Left forelimb (tissue), 1 donor: ENCODE results near the gene ISM1.

Experiments
- DNase-seq: peaks from one replicate; pipeline ENCODE4 v3.0.0-alpha.2; 2018; ENCODE audit warnings: low spot score

Gene ISM1

DNA sequence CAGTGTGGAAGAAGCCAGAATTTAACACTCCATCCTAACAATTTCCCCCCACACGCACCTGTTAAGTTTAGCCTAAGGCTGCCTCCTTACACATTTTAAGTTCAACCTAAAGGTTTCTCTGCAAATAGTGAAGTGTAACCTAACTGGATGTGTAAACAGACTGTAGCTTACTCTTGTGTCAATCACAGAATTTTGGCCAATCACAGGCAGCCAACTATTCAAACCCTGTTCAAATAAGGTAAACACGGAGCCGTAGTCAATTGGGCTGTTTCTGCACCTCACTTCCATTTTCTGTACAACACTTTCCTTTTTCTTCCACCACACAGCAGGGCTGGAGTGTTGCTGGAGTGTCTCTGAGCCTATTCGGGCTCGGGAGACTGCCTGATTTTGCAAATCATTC, 92.1 kb downstream of the ISM1 start:
- no peak for DNase-seq

DNA sequence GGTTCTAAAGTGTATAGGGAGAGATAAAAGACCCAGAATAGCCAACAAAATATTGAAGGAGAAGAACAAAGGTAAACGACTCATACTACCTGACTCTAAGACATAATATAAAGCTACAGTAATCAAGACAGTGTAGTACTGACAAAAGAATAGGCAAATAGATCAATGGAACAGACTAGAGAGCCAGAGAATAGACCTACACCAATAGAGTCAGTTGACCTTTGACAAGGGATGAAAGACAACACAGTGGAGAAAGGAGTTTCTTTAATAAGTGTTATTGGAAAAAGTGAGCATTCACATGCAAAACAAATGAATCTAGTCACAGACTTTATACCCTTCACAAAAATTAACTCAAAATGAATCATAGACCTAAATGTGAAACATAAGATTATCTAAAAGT, 96.4 kb downstream of the ISM1 start:
- DNase-seq = no peak

DNA sequence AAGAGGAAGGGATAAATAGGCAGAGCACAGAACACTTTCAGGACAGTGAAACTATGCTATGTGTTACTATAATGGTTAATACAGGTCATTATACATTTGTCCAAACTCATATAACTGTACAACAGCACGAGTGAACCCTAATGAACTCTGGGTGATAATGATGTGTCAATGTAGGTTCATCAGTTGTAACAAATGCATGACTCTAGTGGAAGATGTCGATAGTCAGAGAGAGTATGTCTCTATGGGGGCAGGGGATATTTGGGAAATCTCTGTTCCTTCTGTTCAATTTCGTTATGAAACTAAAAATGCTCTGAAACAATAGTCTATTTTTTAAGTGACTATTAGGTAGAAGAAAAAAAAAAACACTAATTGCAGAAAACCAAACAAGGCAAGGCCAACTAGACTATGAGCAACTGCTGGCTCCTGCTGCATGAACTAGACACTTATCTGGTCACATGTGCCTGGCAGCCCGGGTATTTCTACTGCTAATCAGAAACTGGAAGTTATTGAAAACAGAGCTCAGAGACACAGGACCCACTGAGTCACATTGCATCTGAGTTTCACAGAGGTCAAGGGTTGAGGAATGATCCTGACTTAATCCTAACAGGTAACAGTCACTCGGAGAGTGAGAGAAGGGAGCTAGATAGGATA, 97.9 kb downstream of the ISM1 start:
- no peak for DNase-seq

DNA sequence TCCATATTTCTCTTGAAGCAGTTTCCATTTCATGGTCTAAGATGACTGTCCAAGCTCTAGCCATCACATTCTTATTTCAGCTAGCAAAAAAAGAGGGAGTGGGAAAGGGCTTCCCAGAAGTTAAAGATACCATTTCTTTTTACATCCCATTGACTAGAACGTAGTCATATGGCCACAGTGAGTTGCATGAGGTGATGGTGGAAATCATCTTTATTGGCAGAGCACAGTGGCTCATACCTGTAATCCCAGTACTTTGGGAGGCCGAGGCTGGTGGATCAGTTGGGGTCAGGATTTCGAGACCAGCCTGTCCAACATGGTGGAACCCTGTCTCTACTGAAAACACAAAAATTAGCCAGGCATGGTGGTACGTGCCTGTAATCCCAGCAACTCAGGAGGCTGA, 99.6 kb downstream of the ISM1 start:
- no peak for DNase-seq

GRCh38 chr20:13321416-13321815, 100.3 kb downstream of the ISM1 start:
- DNase-seq = no peak

- DNase-seq = no peak
These were observed 101.1 kb downstream of the ISM1 start for GRCh38 chr20:13322198-13322597.

GRCh38 chr20:13322621-13323020, 101.5 kb downstream of the ISM1 start:
- no peak for DNase-seq

DNA sequence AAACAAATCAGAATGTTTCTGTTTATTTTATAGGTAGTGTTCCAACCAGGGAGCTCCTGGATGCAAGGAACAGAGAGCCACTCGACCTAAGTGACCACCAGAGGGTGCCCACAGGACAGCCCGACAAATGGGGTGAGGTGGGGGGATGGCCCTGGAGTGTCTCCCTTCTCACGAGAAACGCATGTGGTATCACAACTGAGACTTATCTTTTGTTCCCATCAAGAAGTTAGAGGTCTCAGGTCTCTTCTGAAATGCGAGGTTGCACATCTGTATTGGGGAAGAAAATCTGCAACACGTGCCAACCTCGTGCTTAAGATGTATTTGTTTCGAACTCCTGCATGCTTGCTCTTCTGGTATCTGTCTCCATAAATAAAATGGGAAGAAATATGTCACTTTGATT, 104.0 kb downstream of the ISM1 start:
- no peak for DNase-seq

GRCh38 chr20:13325796-13326340, 104.8 kb downstream of the ISM1 start:
- DNase-seq = no peak

DNA sequence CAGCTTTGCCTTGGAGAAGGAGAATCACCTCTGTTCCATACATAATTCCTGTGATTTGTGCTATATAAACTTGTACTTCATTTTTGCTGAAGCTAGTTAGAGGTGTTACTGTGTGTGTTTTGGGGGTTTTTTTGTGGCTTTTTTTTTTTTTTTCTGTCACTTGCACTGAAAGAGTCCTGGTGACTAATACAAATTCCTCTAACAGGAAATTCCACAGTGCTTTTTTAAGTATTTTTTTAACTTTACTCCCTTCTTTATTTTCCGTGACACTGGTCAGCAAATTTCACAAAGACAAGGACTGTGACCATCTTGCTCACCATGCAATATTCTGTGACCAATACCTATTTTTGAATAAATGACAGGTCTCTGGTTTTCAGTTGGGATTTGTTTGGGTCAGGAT, 110.5 kb downstream of the ISM1 start:
- DNase-seq = no peak

DNA sequence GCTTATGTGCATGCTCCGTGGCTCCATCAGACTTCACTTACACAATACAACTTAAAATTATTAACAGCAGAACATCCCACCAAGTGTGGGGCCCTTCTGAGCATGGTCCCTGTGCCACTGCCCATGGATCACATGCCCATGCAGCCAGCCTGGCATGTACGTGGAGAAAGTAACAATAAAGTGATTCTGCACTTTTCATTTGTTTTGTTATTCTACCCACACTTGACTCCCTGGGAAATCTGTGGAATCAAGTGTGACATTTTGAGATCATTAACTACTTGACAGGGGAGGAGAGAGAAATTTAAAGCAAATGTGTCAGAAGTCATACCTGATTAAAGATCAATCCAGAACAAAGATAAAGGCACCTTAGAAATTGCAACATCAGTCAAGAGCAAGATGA, 112.0 kb downstream of the ISM1 start:
- no peak for DNase-seq

DNA sequence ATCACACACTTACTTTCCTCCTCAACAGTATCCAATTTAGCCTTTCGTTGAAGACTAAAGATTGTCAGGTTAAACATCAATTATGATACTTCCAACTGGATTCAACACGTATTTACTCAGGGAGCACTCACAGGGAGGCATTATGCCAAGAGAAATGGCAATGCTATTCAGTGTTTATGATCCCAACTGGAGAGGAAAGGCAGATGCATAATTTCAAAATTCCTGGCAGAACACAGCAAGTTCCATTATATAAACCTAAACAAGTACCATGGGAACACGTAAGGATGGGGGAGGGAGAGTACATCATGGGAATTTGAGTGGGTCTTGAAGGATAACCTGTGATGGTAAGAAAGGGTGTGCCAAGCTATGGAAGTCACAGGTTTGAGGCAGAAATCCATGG, 112.7 kb downstream of the ISM1 start:
- no peak for DNase-seq

DNA sequence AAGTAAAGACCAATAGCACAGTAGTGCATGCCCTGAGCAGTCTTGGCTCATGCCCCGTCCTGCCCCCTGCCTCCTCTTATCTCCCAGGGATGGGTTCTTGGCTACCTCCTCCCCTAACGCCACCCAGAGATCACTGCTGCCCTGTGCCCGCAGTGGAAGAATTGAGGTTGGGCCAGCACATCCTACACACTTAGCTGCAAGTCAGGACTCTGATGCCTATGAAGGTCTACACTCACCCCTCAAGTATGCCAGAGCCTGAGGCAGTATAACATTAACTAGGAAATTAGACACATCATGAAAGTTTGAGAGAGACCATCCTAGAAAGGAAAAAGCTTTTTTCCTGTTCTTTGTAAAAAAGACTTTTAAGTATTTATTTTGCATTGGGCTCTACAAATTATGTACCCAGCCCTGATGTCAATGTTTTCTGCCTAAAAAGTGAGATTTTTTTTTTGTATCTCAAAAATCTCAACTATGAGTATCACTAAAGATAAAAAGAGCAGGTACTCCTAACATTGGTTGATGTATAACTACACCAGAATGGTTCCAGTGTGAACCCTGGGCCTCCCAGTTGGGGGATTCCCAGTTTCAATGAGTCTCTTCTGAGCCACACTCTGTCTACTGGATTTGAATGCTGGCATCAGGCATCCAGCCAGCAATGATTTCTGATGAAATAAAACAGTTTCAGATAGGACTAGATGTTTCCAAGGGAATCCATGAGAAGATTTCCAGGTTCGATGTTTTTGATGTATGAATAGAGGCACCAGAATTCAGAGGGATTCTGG, 115.4 kb downstream of the ISM1 start:
- DNase-seq = no peak

- DNase-seq = no peak
These were observed 116.2 kb downstream of the ISM1 start for GRCh38 chr20:13337090-13337784.

DNA sequence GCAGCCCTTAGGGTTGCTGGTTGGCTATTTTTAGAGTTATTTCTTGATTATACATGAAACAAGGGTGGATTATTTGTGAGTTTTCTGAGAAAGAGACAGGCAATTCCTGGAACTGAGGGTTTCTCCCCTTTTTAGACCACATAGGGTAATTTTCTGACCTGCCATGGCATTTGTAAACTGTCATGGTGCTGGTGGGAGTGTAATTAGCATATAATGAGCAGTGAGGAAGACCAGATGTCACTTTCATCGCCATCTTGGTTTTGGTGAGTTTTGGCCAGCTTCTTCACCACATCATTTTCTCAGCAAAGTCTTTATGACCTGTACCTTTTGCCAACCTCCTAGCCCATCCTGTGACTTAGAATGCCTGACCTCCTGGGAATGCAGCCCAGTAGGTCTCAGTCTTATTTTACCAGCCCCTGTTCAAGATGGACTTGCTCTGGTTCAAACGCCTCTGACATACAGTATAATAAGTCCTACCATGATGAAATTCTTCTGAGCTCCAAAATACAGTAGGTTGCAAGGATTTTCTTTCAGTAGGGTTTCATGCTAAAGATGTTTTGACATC, 117.1 kb downstream of the ISM1 start:
- no peak for DNase-seq

GRCh38 chr20:13338999-13339411, 117.9 kb downstream of the ISM1 start:
- no peak for DNase-seq

DNA sequence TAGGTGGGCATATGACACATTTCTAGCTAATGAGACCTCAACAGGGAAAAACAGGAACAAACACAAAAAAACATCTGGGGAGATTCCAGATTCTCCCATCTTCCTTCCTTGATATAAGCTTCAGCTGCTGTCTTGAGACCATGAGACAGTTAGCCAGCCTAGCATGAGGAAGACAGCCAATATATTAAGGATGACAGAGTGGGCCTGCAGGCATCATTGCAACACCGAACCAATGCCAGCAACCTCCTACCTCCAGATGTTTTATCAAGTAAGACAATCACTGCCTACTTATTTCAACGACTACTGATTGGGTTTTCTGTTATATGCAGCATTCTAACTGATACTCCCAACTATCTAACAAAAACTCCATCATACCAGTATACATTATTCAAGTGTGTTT, 119.0 kb downstream of the ISM1 start:
- DNase-seq = no peak

DNA sequence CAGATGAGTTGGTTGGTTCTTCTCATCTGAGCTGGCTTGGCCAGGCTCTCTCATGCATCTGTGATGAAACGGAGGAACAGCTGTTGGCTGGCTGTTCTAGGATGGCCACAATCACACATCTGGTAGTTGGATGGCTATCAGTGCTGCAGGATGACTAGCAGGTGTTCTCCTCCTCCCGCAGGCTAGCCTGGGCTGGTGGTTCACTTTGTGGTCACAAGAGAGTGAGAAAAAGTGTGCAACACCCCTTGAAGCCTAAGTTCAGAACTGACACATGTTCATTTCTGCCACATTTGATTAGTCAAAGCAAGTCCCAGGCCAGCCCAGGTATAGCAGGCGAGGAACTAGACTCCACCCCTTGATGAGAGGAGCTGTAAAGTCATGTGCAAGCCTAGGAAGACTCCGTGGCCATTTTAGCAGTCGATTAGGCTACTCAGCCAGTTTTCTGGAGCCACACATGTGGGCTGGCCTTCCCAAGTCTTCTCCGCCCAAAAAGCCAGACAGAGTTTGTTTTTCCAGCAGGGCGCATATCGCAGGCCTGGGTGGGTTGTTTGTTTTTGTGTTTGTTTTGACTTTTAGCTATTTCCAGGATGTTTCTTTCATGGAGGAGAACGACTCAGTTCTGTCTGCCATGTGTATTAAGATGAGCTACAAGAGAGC, 120.8 kb downstream of the ISM1 start:
- no peak for DNase-seq

- DNase-seq = no peak
These were observed 121.6 kb downstream of the ISM1 start for GRCh38 chr20:13342469-13343242.

DNA sequence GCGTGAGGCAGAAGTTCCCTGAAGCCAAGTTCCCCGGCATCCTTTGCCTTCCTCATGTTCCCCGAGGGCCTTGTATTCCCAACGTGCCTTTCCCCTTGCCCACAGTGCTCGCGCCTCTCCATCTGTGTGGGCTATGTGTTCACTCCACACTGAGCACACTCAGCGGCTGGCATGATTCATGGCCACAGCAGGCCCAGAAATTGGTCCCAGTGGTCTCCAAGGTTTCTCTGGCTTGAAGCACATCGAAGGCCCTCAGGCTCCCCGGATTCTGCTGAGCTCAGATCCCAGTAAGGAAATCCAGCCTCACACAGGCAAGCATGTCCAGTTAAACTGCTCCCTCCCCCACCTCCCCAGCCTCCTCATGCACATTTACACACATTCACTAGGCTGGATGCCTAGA, 123.6 kb downstream of the ISM1 start:
- DNase-seq = no peak
